Measurements from ENCODE around the gene RPS15. TPM values are rescaled to one million over a fixed set of nuclear protein-coding genes. Genes with fewer than 3 reads are reported as not detected.

The RPS15 gene
- total and polyA plus RNA-seq, 2 of the 13 experiments (the other 11 are each of a cell fraction or from before 2014, with no cell fraction given), result 695 to 1,411 TPM

DNA sequence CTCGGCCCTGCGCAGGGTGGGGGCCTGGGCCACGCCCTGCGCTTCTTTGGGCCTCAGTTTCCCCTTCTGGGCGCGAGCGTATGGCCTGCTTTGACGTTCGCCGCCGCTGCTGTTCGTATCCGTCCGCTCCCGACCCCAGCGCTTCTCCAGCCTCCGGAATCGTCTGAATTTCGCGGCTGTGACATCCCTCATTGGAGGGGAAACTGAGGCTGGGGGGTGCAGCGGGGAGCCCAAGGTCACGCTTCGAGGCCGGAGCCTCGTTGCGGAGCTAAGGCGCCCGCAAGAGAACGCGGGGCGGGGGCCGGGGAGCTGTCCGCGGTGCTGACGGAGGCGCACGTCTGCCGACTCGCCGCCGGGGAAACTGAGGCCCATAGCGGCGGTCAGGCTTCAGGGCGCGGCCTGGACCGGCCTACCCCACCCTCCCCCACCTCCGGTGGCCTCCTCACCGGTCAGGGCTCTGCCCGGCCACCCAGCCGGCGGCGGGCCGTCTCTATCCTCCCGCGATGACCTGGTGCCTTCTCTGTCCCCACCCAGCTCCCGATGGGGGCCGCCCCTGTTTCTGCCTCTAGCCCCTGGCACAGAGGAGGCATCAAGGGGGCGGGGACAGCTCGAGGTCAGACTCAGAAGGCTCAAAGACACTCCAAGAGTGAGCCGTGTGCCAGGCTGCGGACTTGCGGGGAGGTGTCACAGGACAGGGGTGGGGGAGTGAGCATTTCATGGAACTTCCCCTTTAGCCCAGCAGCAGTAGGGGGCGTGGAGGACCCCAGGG, 8.7 kb downstream of the RPS15 start (continued):
- TF ChIP-seq, protein P1, sequence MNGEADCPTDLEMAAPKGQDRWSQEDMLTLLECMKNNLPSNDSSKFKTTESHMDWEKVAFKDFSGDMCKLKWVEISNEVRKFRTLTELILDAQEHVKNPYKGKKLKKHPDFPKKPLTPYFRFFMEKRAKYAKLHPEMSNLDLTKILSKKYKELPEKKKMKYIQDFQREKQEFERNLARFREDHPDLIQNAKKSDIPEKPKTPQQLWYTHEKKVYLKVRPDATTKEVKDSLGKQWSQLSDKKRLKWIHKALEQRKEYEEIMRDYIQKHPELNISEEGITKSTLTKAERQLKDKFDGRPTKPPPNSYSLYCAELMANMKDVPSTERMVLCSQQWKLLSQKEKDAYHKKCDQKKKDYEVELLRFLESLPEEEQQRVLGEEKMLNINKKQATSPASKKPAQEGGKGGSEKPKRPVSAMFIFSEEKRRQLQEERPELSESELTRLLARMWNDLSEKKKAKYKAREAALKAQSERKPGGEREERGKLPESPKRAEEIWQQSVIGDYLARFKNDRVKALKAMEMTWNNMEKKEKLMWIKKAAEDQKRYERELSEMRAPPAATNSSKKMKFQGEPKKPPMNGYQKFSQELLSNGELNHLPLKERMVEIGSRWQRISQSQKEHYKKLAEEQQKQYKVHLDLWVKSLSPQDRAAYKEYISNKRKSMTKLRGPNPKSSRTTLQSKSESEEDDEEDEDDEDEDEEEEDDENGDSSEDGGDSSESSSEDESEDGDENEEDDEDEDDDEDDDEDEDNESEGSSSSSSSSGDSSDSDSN (CRISPR knock-in tag; IDR thresholded peaks at IDR 0.05), result peak; percentile 55; the same call in 1 of the 2 replicates
- no peak for TF ChIP-seq TRIM24 (CRISPR knock-in tag; IDR thresholded peaks at IDR 0.05)
- TF ChIP-seq REPIN1 (CRISPR knock-in tag; IDR thresholded peaks at IDR 0.05; ENCODE audit: borderline replicate concordance, low read depth), result no peak
- 0 out of 2 replicates have a peak, but pooled peaks have one; percentile 32 for TF ChIP-seq ZNF790 (CRISPR knock-in tag; IDR thresholded peaks at IDR 0.05; ENCODE audit: borderline replicate concordance)
- peak; percentile 66; the same call in 1 of the 2 replicates for TF ChIP-seq NFKBIZ (CRISPR knock-in tag; IDR thresholded peaks at IDR 0.05)
- 0 out of 2 replicates have a peak, but pooled peaks have one; percentile 26 for TF ChIP-seq NCOA2 (CRISPR knock-in tag; IDR thresholded peaks at IDR 0.05)
- TF ChIP-seq ZNF749 (CRISPR knock-in tag; IDR thresholded peaks at IDR 0.05; ENCODE audit: borderline replicate concordance), result no peak; the same call in 1 of the 2 replicates
- no peak; the same call in 1 of the 2 replicates for TF ChIP-seq ZMAT3 (CRISPR knock-in tag; conservative IDR thresholded peaks at IDR 0.05)
- TF ChIP-seq, protein P2, sequence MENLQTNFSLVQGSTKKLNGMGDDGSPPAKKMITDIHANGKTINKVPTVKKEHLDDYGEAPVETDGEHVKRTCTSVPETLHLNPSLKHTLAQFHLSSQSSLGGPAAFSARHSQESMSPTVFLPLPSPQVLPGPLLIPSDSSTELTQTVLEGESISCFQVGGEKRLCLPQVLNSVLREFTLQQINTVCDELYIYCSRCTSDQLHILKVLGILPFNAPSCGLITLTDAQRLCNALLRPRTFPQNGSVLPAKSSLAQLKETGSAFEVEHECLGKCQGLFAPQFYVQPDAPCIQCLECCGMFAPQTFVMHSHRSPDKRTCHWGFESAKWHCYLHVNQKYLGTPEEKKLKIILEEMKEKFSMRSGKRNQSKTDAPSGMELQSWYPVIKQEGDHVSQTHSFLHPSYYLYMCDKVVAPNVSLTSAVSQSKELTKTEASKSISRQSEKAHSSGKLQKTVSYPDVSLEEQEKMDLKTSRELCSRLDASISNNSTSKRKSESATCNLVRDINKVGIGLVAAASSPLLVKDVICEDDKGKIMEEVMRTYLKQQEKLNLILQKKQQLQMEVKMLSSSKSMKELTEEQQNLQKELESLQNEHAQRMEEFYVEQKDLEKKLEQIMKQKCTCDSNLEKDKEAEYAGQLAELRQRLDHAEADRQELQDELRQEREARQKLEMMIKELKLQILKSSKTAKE (CRISPR knock-in tag; IDR thresholded peaks at IDR 0.05; ENCODE audit: borderline replicate concordance), result no peak
- TF ChIP-seq, protein P3, sequence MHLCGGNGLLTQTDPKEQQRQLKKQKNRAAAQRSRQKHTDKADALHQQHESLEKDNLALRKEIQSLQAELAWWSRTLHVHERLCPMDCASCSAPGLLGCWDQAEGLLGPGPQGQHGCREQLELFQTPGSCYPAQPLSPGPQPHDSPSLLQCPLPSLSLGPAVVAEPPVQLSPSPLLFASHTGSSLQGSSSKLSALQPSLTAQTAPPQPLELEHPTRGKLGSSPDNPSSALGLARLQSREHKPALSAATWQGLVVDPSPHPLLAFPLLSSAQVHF (CRISPR knock-in tag; IDR thresholded peaks at IDR 0.05), result 0 out of 2 replicates have a peak, but pooled peaks have one; percentile 52
- TF ChIP-seq, protein P4, sequence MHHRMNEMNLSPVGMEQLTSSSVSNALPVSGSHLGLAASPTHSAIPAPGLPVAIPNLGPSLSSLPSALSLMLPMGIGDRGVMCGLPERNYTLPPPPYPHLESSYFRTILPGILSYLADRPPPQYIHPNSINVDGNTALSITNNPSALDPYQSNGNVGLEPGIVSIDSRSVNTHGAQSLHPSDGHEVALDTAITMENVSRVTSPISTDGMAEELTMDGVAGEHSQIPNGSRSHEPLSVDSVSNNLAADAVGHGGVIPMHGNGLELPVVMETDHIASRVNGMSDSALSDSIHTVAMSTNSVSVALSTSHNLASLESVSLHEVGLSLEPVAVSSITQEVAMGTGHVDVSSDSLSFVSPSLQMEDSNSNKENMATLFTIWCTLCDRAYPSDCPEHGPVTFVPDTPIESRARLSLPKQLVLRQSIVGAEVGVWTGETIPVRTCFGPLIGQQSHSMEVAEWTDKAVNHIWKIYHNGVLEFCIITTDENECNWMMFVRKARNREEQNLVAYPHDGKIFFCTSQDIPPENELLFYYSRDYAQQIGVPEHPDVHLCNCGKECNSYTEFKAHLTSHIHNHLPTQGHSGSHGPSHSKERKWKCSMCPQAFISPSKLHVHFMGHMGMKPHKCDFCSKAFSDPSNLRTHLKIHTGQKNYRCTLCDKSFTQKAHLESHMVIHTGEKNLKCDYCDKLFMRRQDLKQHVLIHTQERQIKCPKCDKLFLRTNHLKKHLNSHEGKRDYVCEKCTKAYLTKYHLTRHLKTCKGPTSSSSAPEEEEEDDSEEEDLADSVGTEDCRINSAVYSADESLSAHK (CRISPR knock-in tag; IDR thresholded peaks at IDR 0.05; ENCODE audit: borderline replicate concordance), result no peak
- TF ChIP-seq, protein P5, sequence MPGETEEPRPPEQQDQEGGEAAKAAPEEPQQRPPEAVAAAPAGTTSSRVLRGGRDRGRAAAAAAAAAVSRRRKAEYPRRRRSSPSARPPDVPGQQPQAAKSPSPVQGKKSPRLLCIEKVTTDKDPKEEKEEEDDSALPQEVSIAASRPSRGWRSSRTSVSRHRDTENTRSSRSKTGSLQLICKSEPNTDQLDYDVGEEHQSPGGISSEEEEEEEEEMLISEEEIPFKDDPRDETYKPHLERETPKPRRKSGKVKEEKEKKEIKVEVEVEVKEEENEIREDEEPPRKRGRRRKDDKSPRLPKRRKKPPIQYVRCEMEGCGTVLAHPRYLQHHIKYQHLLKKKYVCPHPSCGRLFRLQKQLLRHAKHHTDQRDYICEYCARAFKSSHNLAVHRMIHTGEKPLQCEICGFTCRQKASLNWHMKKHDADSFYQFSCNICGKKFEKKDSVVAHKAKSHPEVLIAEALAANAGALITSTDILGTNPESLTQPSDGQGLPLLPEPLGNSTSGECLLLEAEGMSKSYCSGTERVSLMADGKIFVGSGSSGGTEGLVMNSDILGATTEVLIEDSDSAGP (CRISPR knock-in tag; IDR thresholded peaks at IDR 0.05; ENCODE audit: borderline replicate concordance), result peak; percentile 65; the same call in 1 of the 2 replicates
- no peak for TF ChIP-seq SP2 (CRISPR knock-in tag; IDR thresholded peaks at IDR 0.05)
- no peak for TF ChIP-seq TOE1 (CRISPR knock-in tag; IDR thresholded peaks at IDR 0.05)
- TF ChIP-seq MBD4 (IDR thresholded peaks at IDR 0.05; ENCODE audit: borderline replicate concordance, low read length), result no peak
- no peak for TF ChIP-seq TOPORS (CRISPR knock-in tag; IDR thresholded peaks at IDR 0.05)
- TF ChIP-seq MEIS1 (CRISPR knock-in tag; IDR thresholded peaks at IDR 0.05; ENCODE audit: borderline replicate concordance), result no peak
- TF ChIP-seq MZF1 (CRISPR knock-in tag; IDR thresholded peaks at IDR 0.05; ENCODE audit: borderline replicate concordance), result no peak
